GM21515 (cell line): ENCODE measurements around the gene RBMS1.

Source experiments
- ATAC-seq: cut with Tn5 transposase; IDR thresholded peaks from one replicate; pipeline ENCODE4 v1.9.1; 2021; ENCODE audit not compliant: unreplicated experiment

The RBMS1 gene

GRCh38 chr2:160337728-160338127 lies 155.9 kb downstream of the RBMS1 start:
- ATAC-seq, result no peak

GRCh38 chr2:160336635-160337034 lies 157.0 kb downstream of the RBMS1 start:
- no peak for ATAC-seq

GRCh38 chr2:160336105-160336504 lies 157.5 kb downstream of the RBMS1 start:
- no peak for ATAC-seq

GRCh38 chr2:160335441-160335840 lies 158.2 kb downstream of the RBMS1 start:
- no peak for ATAC-seq

- ATAC-seq, result no peak
Observed at GRCh38 chr2:160334028-160334741, 159.4 kb downstream of the RBMS1 start.

GRCh38 chr2:160333324-160334027 lies 160.1 kb downstream of the RBMS1 start:
- ATAC-seq, result no peak

- ATAC-seq, result no peak
Observed at GRCh38 chr2:160332318-160332717, 161.3 kb downstream of the RBMS1 start.

- no peak for ATAC-seq
Observed at GRCh38 chr2:160331258-160332025, 162.2 kb downstream of the RBMS1 start.

- ATAC-seq, result no peak
Observed at GRCh38 chr2:160328811-160329527, 164.6 kb downstream of the RBMS1 start.

- ATAC-seq, result no peak
Observed at GRCh38 chr2:160326786-160327185, 166.8 kb downstream of the RBMS1 start.

GRCh38 chr2:160325418-160325817 lies 168.2 kb downstream of the RBMS1 start:
- ATAC-seq, result no peak

GRCh38 chr2:160324917-160325316 lies 168.7 kb downstream of the RBMS1 start:
- no peak for ATAC-seq

- peak; percentile 56 for ATAC-seq
Observed at GRCh38 chr2:160324161-160324800, 169.3 kb downstream of the RBMS1 start.

- no peak for ATAC-seq
Observed at GRCh38 chr2:160322320-160322719, 171.3 kb downstream of the RBMS1 start.

GRCh38 chr2:160321006-160321405 lies 172.6 kb downstream of the RBMS1 start:
- no peak for ATAC-seq

- ATAC-seq, result no peak
Observed at GRCh38 chr2:160319700-160320099, 173.9 kb downstream of the RBMS1 start.

GRCh38 chr2:160318218-160318617 lies 175.4 kb downstream of the RBMS1 start:
- ATAC-seq, result no peak

- no peak for ATAC-seq
Observed at GRCh38 chr2:160317181-160318099, 176.2 kb downstream of the RBMS1 start.

- no peak for ATAC-seq
Observed at GRCh38 chr2:160315337-160315736, 178.3 kb downstream of the RBMS1 start.
